ENCODE measurements around the gene CCDC170.
"Not testable (repeated sequence)": the region's sequence is repeated elsewhere in the genome, so short reads cannot be mapped to it uniquely, and the experiment has no call there.

CCDC170 gene, protein sequence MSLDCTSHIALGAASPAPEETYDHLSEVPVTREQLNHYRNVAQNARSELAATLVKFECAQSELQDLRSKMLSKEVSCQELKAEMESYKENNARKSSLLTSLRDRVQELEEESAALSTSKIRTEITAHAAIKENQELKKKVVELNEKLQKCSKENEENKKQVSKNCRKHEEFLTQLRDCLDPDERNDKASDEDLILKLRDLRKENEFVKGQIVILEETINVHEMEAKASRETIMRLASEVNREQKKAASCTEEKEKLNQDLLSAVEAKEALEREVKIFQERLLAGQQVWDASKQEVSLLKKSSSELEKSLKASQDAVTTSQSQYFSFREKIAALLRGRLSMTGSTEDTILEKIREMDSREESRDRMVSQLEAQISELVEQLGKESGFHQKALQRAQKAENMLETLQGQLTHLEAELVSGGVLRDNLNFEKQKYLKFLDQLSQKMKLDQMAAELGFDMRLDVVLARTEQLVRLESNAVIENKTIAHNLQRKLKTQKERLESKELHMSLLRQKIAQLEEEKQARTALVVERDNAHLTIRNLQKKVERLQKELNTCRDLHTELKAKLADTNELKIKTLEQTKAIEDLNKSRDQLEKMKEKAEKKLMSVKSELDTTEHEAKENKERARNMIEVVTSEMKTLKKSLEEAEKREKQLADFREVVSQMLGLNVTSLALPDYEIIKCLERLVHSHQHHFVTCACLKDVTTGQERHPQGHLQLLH

GRCh38 chr6:151493804-151494234 is at the start of gene CCDC170:
Gene CCDC170, plus strand, starts transcription at chr6:151494017. Its CDS starts 112 bp downstream, at chr6:151494129.
- DNase-seq (ENCODE audit: low read depth in 2 of 3, low spot score in 2 of 3), result no peak

DNA sequence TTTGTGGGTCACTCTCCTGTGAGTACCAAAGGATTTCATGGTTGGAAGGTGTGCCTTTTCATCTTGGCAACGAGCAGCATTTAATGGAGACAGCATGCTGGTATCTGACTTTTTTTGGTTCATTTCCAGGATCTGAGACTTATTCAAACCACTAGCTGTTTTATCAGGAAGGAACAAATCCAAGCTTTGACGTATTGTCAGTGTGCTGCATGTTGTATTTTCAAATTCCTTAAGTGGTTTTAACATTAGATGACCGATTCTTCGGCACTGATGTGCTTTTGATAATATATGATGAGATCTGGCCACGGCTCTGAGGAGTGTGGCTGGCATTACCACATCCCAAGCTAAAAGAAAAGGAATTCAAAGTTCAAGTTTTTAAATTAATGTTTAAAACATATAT is 48.3 kb upstream of the CCDC170 start:
- no peak for DNase-seq (ENCODE audit: low read depth in 2 of 3, low spot score in 2 of 3)

GRCh38 chr6:151447237-151447636 is 46.6 kb upstream of the CCDC170 start:
- DNase-seq (ENCODE audit: low read depth in 2 of 3, low spot score in 2 of 3), result no peak

DNA sequence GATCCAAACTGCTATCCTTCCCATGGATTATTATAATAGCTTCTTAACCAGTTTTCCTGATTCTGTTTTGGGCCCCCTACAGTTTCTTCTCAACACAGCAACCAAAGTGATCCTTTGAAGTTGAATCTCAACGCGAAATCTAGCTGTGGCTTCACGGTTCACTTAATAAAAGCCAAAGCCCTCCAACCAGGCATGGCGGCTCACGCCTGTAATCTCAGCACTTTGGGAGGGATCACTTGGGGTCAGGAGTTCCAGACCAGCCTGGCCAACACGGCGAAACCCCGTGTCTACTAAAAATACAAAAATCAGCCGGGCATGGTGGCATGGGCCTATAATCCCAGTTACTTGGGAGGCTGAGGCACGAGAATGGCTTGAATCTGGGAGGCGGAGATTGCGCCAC is 45.2 kb upstream of the CCDC170 start:
- no peak for DNase-seq (ENCODE audit: low read depth in 2 of 3, low spot score in 2 of 3)

DNA sequence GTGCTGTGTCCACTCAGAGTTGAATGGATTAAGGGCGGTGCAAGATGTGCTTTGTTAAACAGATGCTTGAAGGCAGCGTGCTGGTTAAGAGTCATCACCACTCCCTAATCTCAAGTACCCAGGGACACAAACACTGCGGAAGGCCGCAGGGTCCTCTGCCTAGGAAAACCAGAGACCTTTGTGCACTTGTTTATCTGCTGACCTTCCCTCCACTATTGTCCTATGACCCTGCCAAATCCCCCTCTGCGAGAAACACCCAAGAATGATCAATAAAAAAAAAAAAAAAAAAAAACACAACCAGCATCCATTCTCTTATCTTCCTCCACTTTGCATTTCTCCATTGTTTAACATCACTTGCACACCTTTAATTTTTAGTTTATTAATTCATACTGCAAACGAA is 42.9 kb upstream of the CCDC170 start:
- not testable (repeated sequence) for DNase-seq (ENCODE audit: low read depth in 2 of 3, low spot score in 2 of 3)

DNA sequence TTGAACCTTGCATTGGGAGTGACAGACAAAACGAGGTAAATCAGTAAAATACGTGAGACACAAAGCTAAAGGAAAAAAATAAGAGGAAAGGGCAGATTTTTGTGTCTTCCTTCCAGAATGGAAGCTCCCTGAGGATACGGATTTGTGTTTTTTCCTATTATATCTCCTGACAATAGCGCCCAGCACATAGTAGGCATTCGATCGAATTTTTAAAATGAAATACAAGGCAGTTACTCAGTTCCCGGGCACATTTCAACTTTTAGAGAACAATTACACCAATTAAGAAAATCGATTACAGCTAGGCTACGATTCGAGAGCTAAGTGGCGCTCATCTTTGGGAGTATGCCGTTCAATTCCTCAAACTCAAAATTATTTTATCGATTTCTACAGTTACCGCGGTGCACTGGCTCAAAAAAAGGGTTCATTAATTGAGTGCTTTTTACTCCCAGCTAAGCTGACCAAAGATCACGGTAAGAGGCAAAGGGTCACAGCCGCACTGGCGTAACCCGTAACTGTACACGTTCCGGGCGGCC is 42.3 kb upstream of the CCDC170 start:
- no peak for DNase-seq (ENCODE audit: low read depth in 2 of 3, low spot score in 2 of 3)

GRCh38 chr6:151451950-151452749 is 41.7 kb upstream of the CCDC170 start, which contains the start of gene RMND1:
Gene RMND1, minus strand, starts transcription at chr6:151452126. Its CDS starts 6,315 bp downstream, at chr6:151445811.
- peak; percentile 92 to 99 (median 97) for DNase-seq (ENCODE audit: low read depth in 2 of 3, low spot score in 2 of 3)

GRCh38 chr6:151452750-151453427 is 40.9 kb upstream of the CCDC170 start:
- DNase-seq (ENCODE audit: low read depth in 2 of 3, low spot score in 2 of 3), result no peak

DNA sequence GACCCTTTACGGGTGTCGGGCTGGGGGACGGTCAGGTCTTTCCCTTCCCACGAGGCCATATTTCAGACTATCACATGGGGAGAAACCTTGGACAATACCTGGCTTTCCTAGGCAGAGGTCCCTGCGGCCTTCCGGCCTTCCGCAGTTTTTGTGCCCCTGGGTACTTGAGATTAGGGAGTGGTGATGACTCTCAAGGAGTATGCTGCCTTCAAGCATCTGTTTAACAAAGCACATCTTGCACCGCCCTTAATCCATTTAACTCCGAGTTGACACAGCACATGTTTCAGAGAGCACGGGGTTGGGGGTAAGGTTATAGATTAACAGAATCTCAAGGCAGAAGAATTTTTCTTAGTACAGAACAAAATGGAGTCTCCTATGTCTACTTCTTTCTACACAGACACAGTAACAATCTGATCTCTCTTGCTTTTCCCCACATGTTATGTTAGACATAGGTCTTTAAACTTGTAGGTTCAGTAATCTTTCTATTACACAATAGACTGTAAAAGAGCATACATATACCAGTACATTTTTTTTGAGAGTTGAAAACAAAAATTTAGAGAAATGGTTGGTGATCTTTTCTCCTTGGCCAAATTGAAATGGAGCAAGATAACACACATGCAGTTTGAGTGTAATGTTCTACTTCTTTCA is 37.9 kb upstream of the CCDC170 start:
- DNase-seq (ENCODE audit: low read depth in 2 of 3, low spot score in 2 of 3), result not testable (repeated sequence)

- no peak for DNase-seq (ENCODE audit: low read depth in 2 of 3, low spot score in 2 of 3)
Measured at GRCh38 chr6:151461673-151462072, 32.1 kb upstream of the CCDC170 start.

DNA sequence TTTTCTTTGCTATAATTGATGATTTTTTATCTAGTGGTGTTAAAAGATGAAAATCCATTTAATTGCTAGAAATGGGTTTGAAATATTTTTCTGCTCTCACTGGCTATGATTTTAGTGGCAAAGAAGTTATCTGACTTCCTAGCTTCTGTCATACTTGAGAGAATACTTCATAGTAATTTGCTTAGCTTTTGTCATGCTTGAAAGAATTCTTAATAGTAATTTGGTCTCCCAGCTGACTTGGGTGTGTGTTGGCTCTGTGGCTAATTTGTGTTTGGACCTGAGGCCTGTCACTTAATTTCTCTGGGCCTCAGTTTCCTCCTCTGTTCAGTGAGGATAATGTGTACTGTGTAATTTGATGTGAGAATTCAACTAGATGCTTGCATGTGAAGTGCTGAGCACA is 29.1 kb upstream of the CCDC170 start:
- DNase-seq (ENCODE audit: low read depth in 2 of 3, low spot score in 2 of 3), result no peak

DNA sequence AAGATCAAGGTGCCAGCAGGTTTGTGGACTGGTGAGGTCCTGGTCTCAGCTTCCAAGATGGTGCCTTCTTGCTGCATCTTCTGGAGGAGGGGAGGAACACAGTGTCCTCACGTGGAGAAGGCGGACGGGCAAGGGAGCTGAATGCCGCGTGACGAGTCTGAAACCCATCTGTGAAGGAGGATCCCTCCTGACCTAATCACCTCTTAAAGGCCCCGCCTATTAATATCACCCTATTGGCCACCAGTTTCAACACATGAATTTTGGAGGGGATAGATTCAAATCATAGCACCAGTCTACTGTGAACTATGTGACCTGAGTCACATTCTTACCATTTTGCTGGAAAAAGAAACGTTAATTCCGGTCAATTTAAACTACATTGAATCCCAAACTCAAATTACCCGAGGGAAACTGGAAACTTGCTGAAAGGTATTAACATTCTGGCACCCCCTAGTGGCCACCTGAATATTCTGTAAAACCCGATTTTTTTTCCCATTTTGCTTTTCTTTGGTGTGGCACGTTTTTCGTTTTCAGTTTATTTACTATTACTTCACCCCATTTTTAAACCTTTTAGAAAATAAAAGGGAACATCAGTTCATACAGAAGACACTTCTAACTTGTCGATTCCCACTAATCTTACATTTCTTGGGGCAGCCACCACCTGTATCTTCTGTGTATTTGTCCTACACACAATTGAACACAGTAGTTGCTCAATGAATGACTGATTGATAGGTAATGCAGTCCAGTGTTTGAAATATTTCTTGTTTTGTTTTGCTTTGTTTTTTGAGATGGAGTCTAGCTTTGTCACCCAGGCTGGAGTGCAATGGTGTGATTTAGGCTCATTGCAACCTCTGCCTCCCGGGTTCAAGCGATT is 17.9 kb upstream of the CCDC170 start:
- DNase-seq (ENCODE audit: low read depth in 2 of 3, low spot score in 2 of 3), result peak in 1 of 3 experiments; percentile 15

- no peak for DNase-seq (ENCODE audit: low read depth in 2 of 3, low spot score in 2 of 3)
Measured at GRCh38 chr6:151477726-151478125, 16.1 kb upstream of the CCDC170 start.

DNA sequence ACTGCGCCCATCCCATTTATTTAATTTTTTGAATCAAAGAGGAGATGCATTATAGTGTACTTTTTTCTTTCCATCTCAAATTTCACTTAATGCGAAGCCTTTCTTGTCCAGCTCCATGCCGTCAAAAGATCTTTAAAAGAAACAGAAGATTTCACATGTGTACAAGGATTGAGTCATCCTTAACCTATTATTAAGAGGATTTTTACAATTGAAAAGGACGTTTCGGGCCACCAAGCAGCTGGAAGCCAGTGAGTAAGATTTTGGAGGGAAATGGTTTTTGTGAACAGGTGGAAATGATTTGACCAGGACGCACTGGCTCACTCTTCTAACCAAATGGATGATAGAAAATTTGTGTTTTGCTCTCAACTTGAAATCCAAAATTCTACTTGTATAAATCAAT is 15.1 kb upstream of the CCDC170 start:
- DNase-seq (ENCODE audit: low read depth in 2 of 3, low spot score in 2 of 3), result no peak

DNA sequence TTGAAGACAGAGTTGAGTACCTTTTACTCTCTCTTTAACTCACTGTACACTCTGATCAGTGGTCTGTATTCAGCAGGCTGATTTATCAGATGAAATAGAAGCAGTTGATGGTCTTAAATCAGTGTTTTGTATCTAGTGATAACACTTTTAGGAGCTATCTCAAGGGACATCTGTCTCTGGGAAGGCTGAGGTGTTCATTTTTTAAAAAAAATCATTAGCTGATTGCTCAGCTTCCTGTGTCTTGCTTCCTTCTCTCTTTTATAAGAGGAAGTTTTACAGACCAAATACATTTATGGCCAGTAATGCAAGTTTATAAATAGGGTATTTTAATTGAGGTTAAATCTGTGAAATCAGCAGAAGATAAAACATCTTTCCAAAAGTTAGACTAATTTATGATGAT is 12.0 kb upstream of the CCDC170 start:
- no peak for DNase-seq (ENCODE audit: low read depth in 2 of 3, low spot score in 2 of 3)

GRCh38 chr6:151482290-151482689 is 11.5 kb upstream of the CCDC170 start:
- no peak for DNase-seq (ENCODE audit: low read depth in 2 of 3, low spot score in 2 of 3)

- no peak for DNase-seq (ENCODE audit: low read depth in 2 of 3, low spot score in 2 of 3)
Measured at GRCh38 chr6:151483994-151484393, 9.8 kb upstream of the CCDC170 start.

GRCh38 chr6:151488226-151488625 is 5.6 kb upstream of the CCDC170 start:
- no peak for DNase-seq (ENCODE audit: low read depth in 2 of 3, low spot score in 2 of 3)

GRCh38 chr6:151490996-151491395 is 2.8 kb upstream of the CCDC170 start:
- no peak for DNase-seq (ENCODE audit: low read depth in 2 of 3, low spot score in 2 of 3)
